GM23338 (cell line): Measurements from ENCODE around the gene UBASH3A. TPM values are rescaled to one million over a fixed set of nuclear protein-coding genes. Genes with fewer than 3 reads are reported as not detected.

Experiments
- ATAC-seq: fragments of 200-7000 bp; cut with Tn5 transposase; 3 replicates; pipeline ENCODE4 v1.9.1; 2020
- DNase-seq: peaks from one replicate; pipeline ENCODE4 v3.0.0-alpha.2; 2015; ENCODE audit warnings: low spot score
- H2AFZ ChIP-seq: fragments of 200-600 bp; sonication (generic); 2 replicates; pipeline ENCODE4 v1.8.0; 2016; ENCODE audit warnings: antibody characterized with exemption, mild to moderate bottlenecking, moderate library complexity
- H3F3A ChIP-seq: fragments of 200-600 bp; sonication (generic); replicated peaks from 2 replicates; pipeline ENCODE4 v1.8.0; 2017; ENCODE audit warnings: antibody characterized with exemption, mixed run types, low read depth
- H3K27ac ChIP-seq: fragments of 200-600 bp; sonication (generic); 2 replicates; pipeline ENCODE4 v1.6.1; 2016; ENCODE audit warnings: low read depth
- H3K27me3 ChIP-seq: fragments of 200-600 bp; sonication (generic); 2 replicates; pipeline ENCODE4 v1.8.0; 2016; ENCODE audit warnings: mild to moderate bottlenecking, mixed run types, moderate library complexity; ENCODE audit not compliant: insufficient read depth
- H3K36me3 ChIP-seq: fragments of 200-600 bp; sonication (generic); 2 replicates; pipeline ENCODE4 v1.8.0; 2016; ENCODE audit warnings: mild to moderate bottlenecking; ENCODE audit not compliant: insufficient read depth
- H3K4me1 ChIP-seq: fragments of 200-600 bp; sonication (generic); 2 replicates; pipeline ENCODE4 v1.8.0; 2016; ENCODE audit warnings: mild to moderate bottlenecking, moderate library complexity; ENCODE audit not compliant: insufficient read depth
- H3K4me2 ChIP-seq: fragments of 200-600 bp; sonication (generic); 2 replicates; pipeline ENCODE4 v1.7.1; 2017; ENCODE audit warnings: mixed run types
- H3K4me3 ChIP-seq: fragments of 200-600 bp; sonication (generic); 2 replicates; pipeline ENCODE4 v1.6.1; 2016; ENCODE audit warnings: mixed run types
- H3K79me2 ChIP-seq: fragments of 200-600 bp; sonication (generic); replicated peaks from 2 replicates; pipeline ENCODE4 v1.8.0; 2017; ENCODE audit warnings: mild to moderate bottlenecking; ENCODE audit not compliant: insufficient read depth
- H3K9me2 ChIP-seq: fragments of 200-600 bp; sonication (generic); 2 replicates; pipeline ENCODE4 v1.8.0; 2017; ENCODE audit not compliant: insufficient read depth
- H4K20me1 ChIP-seq: fragments of 200-600 bp; sonication (generic); replicated peaks from 2 replicates; pipeline ENCODE4 v1.8.0; 2017; ENCODE audit warnings: mild to moderate bottlenecking; ENCODE audit not compliant: insufficient read depth
- H3K27ac Mint-ChIP-seq: 2 replicates; pipeline ENCODE4 v1.8.0; 2020; ENCODE audit warnings: inconsistent platforms, mild to moderate bottlenecking, moderate library complexity, mixed read lengths
- H3K27me3 Mint-ChIP-seq: 3 replicates; pipeline ENCODE4 v1.8.0; 2022; ENCODE audit warnings: low read depth, mild to moderate bottlenecking, moderate library complexity, mixed read lengths, inconsistent platforms; ENCODE audit not compliant: insufficient read depth, poor library complexity
- H3K36me3 Mint-ChIP-seq: 3 replicates; pipeline ENCODE4 v1.8.0; 2021; ENCODE audit warnings: low read depth, mild to moderate bottlenecking, inconsistent platforms, moderate library complexity, mixed read lengths
- H3K4me1 Mint-ChIP-seq: 3 replicates; pipeline ENCODE4 v1.8.0; 2020; ENCODE audit warnings: mild to moderate bottlenecking, inconsistent platforms, mixed read lengths
- H3K4me3 Mint-ChIP-seq: 3 replicates; pipeline ENCODE4 v1.8.0; 2021; ENCODE audit warnings: moderate library complexity, mild to moderate bottlenecking, inconsistent platforms, mixed read lengths
- H3K9me3 Mint-ChIP-seq: 3 replicates; pipeline ENCODE4 v1.8.0; 2020; ENCODE audit warnings: moderate library complexity, mild to moderate bottlenecking, inconsistent platforms, mixed read lengths
- CREB1 ChIP-seq: fragments of 250-450 bp; sonication (Bioruptor Pico); IDR thresholded peaks from 2 replicates; pipeline ENCODE4 v1.5.0; 2020; ENCODE audit warnings: low read depth, mild to moderate bottlenecking, moderate library complexity
- EZH2 ChIP-seq: fragments of 200-600 bp; sonication (generic); IDR thresholded peaks from one replicate; pipeline ENCODE4 v1.8.0; 2017; ENCODE audit warnings: antibody characterized with exemption, mild to moderate bottlenecking, low read depth; ENCODE audit not compliant: unreplicated experiment
- EZH2phosphoT487 ChIP-seq: fragments of 200-600 bp; sonication (generic); IDR thresholded peaks from one replicate; pipeline ENCODE4 v1.8.1; 2018; ENCODE audit warnings: antibody characterized with exemption; ENCODE audit not compliant: unreplicated experiment
- JUNB ChIP-seq: IDR thresholded peaks from one replicate; pipeline ENCODE4 v1.6.1; 2016; ENCODE audit warnings: antibody characterized with exemption; ENCODE audit not compliant: unreplicated experiment
- NANOG ChIP-seq: IDR thresholded peaks from 2 replicates; pipeline ENCODE4 v1.6.1; 2016; ENCODE audit warnings: antibody characterized with exemption, borderline replicate concordance
- POLR2AphosphoS5 ChIP-seq: IDR thresholded peaks from 2 replicates; pipeline ENCODE4 v1.6.1; 2016; ENCODE audit warnings: antibody characterized with exemption, low read depth
- STAT1 ChIP-seq: IDR thresholded peaks from one replicate; pipeline ENCODE4 v1.6.1; 2016; ENCODE audit warnings: antibody characterized with exemption; ENCODE audit not compliant: unreplicated experiment
- ZNF114 ChIP-seq: fragments of 250-450 bp; sonication (Bioruptor Pico); IDR thresholded peaks from 2 replicates; pipeline ENCODE4 v1.5.0; 2020; ENCODE audit warnings: mild to moderate bottlenecking, moderate library complexity
- ZNF331 ChIP-seq: fragments of 250-450 bp; sonication (Bioruptor Pico); IDR thresholded peaks from 2 replicates; pipeline ENCODE4 v1.5.0; 2020; ENCODE audit warnings: low read depth, mild to moderate bottlenecking, moderate library complexity
- polyA plus RNA-seq: library from polyadenylated mRNA; unstranded; fragments of >200 nt; fragmentation: Nextera tagmentation; extraction: Ambion mirVana; gene quantifications from 2 replicates; pipeline ENCODE4 v1.2.1, GENCODE V29; 2016
- total RNA-seq: library from RNA; depleted of rRNA; stranded (reverse); fragments of >200 nt; shearing (Covaris generic); gene quantifications from 2 replicates; pipeline ENCODE4 v1.2.3, GENCODE V29; 2014
- TF ChIP-seq, protein P1 (sequence below): IDR thresholded peaks from one replicate; pipeline ENCODE4 v1.6.1; 2018; ENCODE audit warnings: antibody characterized with exemption; ENCODE audit not compliant: unreplicated experiment
- TF ChIP-seq, protein P2 (sequence below): IDR thresholded peaks from 2 replicates; pipeline ENCODE4 v1.6.1; 2016; ENCODE audit warnings: antibody characterized with exemption
- TF ChIP-seq, protein P3 (sequence below): fragments of 250-450 bp; sonication (Bioruptor Pico); IDR thresholded peaks from 2 replicates; pipeline ENCODE4 v1.5.0; 2020; ENCODE audit warnings: mild to moderate bottlenecking, moderate library complexity
- TF ChIP-seq, protein P4 (sequence below), 2 experiments: fragments of 200-600 bp in 1 of 2; sonication (generic) in 1 of 2; conservative IDR thresholded peaks; 2 replicates each; pipeline versions ENCODE4 v1.5.1 to v1.6.1; 2016 to 2017; ENCODE audit warnings: antibody characterized with exemption in 2 of 2, low read depth in 2 of 2, mild to moderate bottlenecking in 2 of 2, moderate library complexity in 1 of 2

UBASH3A gene
- total and polyA plus RNA-seq, 2 experiments from 2014 or later, result not detected

DNA sequence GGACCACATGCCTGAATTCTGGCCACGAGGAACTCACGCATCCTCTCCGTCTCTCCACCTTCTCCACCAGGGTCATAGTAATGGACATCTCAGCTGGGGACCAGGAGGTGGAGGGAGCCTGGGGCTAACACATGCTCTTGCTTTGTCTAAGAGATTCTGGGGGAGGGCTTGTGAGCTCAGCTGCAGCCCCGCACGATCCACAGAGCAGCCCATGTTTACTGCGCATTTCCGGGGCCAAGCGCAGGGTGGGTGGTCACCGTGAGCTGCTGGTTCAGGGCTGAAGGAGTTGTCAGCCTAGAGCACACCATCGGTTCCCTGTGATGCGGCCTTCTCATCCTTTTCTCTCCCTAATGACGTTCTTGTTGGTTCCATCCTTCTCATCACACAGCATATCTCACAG lies 45.4 kb upstream of the UBASH3A start:
- ATAC-seq, result no peak
- peaks cover 3% of the 10 kb centered on the region for H3K27me3 Mint-ChIP-seq

More for the DNA sequence above, 45.4 kb upstream of the UBASH3A start:
- no peaks in the 10 kb centered on the region for H3K36me3 ChIP-seq
- no peak for DNase-seq
- H3K9me2 ChIP-seq, result 0 out of 2 replicates have a peak, but pooled peaks cover 3% of the 10 kb centered on the region
- no peak overlapping the region for H3K27ac Mint-ChIP-seq
- peaks cover 6% of the 10 kb centered on the region for H3K36me3 Mint-ChIP-seq
- no peaks in the 10 kb centered on the region for H3K79me2 ChIP-seq
- H2AFZ ChIP-seq, result no peak overlapping the region
- TF ChIP-seq JUNB (no peak), POLR2AphosphoS5 (no peak), ZNF114 (no peak), NANOG (no peak), STAT1 (no peak), EZH2phosphoT487 (no peak), EZH2 (no peak), ZNF331 (CRISPR knock-in tag) (no peak), CREB1 (CRISPR knock-in tag) (no peak)
- TF ChIP-seq, protein P1, sequence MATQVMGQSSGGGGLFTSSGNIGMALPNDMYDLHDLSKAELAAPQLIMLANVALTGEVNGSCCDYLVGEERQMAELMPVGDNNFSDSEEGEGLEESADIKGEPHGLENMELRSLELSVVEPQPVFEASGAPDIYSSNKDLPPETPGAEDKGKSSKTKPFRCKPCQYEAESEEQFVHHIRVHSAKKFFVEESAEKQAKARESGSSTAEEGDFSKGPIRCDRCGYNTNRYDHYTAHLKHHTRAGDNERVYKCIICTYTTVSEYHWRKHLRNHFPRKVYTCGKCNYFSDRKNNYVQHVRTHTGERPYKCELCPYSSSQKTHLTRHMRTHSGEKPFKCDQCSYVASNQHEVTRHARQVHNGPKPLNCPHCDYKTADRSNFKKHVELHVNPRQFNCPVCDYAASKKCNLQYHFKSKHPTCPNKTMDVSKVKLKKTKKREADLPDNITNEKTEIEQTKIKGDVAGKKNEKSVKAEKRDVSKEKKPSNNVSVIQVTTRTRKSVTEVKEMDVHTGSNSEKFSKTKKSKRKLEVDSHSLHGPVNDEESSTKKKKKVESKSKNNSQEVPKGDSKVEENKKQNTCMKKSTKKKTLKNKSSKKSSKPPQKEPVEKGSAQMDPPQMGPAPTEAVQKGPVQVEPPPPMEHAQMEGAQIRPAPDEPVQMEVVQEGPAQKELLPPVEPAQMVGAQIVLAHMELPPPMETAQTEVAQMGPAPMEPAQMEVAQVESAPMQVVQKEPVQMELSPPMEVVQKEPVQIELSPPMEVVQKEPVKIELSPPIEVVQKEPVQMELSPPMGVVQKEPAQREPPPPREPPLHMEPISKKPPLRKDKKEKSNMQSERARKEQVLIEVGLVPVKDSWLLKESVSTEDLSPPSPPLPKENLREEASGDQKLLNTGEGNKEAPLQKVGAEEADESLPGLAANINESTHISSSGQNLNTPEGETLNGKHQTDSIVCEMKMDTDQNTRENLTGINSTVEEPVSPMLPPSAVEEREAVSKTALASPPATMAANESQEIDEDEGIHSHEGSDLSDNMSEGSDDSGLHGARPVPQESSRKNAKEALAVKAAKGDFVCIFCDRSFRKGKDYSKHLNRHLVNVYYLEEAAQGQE, result no peak
- TF ChIP-seq, protein P2, sequence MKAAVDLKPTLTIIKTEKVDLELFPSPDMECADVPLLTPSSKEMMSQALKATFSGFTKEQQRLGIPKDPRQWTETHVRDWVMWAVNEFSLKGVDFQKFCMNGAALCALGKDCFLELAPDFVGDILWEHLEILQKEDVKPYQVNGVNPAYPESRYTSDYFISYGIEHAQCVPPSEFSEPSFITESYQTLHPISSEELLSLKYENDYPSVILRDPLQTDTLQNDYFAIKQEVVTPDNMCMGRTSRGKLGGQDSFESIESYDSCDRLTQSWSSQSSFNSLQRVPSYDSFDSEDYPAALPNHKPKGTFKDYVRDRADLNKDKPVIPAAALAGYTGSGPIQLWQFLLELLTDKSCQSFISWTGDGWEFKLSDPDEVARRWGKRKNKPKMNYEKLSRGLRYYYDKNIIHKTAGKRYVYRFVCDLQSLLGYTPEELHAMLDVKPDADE, result no peak
- TF ChIP-seq, protein P3, sequence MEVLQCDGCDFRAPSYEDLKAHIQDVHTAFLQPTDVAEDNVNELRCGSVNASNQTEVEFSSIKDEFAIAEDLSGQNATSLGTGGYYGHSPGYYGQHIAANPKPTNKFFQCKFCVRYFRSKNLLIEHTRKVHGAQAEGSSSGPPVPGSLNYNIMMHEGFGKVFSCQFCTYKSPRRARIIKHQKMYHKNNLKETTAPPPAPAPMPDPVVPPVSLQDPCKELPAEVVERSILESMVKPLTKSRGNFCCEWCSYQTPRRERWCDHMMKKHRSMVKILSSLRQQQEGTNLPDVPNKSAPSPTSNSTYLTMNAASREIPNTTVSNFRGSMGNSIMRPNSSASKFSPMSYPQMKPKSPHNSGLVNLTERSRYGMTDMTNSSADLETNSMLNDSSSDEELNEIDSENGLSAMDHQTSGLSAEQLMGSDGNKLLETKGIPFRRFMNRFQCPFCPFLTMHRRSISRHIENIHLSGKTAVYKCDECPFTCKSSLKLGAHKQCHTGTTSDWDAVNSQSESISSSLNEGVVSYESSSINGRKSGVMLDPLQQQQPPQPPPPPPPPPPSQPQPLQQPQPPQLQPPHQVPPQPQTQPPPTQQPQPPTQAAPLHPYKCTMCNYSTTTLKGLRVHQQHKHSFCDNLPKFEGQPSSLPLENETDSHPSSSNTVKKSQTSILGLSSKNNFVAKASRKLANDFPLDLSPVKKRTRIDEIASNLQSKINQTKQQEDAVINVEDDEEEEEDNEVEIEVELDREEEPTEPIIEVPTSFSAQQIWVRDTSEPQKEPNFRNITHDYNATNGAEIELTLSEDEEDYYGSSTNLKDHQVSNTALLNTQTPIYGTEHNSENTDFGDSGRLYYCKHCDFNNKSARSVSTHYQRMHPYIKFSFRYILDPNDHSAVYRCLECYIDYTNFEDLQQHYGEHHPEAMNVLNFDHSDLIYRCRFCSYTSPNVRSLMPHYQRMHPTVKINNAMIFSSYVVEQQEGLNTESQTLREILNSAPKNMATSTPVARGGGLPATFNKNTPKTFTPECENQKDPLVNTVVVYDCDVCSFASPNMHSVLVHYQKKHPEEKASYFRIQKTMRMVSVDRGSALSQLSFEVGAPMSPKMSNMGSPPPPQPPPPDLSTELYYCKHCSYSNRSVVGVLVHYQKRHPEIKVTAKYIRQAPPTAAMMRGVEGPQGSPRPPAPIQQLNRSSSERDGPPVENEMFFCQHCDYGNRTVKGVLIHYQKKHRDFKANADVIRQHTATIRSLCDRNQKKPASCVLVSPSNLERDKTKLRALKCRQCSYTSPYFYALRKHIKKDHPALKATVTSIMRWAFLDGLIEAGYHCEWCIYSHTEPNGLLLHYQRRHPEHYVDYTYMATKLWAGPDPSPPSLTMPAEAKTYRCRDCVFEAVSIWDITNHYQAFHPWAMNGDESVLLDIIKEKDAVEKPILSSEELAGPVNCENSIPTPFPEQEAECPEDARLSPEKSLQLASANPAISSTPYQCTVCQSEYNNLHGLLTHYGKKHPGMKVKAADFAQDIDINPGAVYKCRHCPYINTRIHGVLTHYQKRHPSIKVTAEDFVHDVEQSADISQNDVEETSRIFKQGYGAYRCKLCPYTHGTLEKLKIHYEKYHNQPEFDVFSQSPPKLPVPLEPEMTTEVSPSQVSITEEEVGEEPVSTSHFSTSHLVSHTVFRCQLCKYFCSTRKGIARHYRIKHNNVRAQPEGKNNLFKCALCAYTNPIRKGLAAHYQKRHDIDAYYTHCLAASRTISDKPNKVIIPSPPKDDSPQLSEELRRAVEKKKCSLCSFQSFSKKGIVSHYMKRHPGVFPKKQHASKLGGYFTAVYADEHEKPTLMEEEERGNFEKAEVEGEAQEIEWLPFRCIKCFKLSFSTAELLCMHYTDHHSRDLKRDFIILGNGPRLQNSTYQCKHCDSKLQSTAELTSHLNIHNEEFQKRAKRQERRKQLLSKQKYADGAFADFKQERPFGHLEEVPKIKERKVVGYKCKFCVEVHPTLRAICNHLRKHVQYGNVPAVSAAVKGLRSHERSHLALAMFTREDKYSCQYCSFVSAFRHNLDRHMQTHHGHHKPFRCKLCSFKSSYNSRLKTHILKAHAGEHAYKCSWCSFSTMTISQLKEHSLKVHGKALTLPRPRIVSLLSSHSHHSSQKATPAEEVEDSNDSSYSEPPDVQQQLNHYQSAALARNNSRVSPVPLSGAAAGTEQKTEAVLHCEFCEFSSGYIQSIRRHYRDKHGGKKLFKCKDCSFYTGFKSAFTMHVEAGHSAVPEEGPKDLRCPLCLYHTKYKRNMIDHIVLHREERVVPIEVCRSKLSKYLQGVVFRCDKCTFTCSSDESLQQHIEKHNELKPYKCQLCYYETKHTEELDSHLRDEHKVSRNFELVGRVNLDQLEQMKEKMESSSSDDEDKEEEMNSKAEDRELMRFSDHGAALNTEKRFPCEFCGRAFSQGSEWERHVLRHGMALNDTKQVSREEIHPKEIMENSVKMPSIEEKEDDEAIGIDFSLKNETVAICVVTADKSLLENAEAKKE (CRISPR knock-in tag), result no peak
- TF ChIP-seq, protein P4, sequence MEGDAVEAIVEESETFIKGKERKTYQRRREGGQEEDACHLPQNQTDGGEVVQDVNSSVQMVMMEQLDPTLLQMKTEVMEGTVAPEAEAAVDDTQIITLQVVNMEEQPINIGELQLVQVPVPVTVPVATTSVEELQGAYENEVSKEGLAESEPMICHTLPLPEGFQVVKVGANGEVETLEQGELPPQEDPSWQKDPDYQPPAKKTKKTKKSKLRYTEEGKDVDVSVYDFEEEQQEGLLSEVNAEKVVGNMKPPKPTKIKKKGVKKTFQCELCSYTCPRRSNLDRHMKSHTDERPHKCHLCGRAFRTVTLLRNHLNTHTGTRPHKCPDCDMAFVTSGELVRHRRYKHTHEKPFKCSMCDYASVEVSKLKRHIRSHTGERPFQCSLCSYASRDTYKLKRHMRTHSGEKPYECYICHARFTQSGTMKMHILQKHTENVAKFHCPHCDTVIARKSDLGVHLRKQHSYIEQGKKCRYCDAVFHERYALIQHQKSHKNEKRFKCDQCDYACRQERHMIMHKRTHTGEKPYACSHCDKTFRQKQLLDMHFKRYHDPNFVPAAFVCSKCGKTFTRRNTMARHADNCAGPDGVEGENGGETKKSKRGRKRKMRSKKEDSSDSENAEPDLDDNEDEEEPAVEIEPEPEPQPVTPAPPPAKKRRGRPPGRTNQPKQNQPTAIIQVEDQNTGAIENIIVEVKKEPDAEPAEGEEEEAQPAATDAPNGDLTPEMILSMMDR (conservative IDR thresholded peaks at IDR 0.05; ENCODE audit: low read depth in 2 of 2), result no peak
- no peak overlapping the region for H3K4me3 Mint-ChIP-seq
- H3K27ac ChIP-seq, result no peak overlapping the region
- H3K4me2 ChIP-seq, result no peak overlapping the region
- no peak overlapping the region for H3K4me3 ChIP-seq
- no peaks in the 10 kb centered on the region for H3K4me1 Mint-ChIP-seq
- no peaks in the 10 kb centered on the region for H3K27me3 ChIP-seq
- H3K4me1 ChIP-seq, result no peaks in the 10 kb centered on the region
- peaks cover 23% of the 10 kb centered on the region for H3K9me3 Mint-ChIP-seq
- H3F3A ChIP-seq, result no peaks in the 10 kb centered on the region
- H4K20me1 ChIP-seq, result no peaks in the 10 kb centered on the region
